ENCODE results near the gene FAM53A. TPM values are rescaled to one million over a fixed set of nuclear protein-coding genes. Genes with fewer than 3 reads are reported as not detected.
A peak's percentile ranks its signal among the peaks of the same experiment; 100 is the strongest.

The FAM53A gene
- total and polyA plus RNA-seq, 2 of the 13 experiments (the other 11 are each of a cell fraction or from before 2014, with no cell fraction given) = 0.48 to 1.1 TPM

DNA sequence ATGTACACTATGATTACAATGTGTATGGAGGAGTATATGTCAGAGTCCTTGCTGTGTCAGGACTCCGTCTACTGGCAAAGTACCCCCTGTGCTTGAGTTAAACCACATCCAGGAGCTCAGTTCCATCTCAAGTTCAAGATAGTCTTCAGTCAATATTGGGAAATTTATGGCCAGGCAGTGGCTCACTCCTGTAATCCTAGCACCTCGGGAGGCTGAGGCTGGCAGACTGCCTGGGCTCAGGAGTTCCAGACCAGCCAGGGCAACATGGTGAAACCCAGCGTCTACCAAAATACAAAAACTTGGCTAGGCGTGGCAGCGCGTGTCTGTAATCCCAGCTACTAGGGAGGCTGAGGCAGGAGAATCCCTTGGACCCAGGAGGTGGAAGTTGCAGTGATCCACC, 22.2 kb upstream of the FAM53A start (continued):
- TF ChIP-seq, protein P1, sequence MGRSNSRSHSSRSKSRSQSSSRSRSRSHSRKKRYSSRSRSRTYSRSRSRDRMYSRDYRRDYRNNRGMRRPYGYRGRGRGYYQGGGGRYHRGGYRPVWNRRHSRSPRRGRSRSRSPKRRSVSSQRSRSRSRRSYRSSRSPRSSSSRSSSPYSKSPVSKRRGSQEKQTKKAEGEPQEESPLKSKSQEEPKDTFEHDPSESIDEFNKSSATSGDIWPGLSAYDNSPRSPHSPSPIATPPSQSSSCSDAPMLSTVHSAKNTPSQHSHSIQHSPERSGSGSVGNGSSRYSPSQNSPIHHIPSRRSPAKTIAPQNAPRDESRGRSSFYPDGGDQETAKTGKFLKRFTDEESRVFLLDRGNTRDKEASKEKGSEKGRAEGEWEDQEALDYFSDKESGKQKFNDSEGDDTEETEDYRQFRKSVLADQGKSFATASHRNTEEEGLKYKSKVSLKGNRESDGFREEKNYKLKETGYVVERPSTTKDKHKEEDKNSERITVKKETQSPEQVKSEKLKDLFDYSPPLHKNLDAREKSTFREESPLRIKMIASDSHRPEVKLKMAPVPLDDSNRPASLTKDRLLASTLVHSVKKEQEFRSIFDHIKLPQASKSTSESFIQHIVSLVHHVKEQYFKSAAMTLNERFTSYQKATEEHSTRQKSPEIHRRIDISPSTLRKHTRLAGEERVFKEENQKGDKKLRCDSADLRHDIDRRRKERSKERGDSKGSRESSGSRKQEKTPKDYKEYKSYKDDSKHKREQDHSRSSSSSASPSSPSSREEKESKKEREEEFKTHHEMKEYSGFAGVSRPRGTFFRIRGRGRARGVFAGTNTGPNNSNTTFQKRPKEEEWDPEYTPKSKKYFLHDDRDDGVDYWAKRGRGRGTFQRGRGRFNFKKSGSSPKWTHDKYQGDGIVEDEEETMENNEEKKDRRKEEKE (IDR thresholded peaks at IDR 0.05) = no peak
- TF ChIP-seq, protein P2, sequence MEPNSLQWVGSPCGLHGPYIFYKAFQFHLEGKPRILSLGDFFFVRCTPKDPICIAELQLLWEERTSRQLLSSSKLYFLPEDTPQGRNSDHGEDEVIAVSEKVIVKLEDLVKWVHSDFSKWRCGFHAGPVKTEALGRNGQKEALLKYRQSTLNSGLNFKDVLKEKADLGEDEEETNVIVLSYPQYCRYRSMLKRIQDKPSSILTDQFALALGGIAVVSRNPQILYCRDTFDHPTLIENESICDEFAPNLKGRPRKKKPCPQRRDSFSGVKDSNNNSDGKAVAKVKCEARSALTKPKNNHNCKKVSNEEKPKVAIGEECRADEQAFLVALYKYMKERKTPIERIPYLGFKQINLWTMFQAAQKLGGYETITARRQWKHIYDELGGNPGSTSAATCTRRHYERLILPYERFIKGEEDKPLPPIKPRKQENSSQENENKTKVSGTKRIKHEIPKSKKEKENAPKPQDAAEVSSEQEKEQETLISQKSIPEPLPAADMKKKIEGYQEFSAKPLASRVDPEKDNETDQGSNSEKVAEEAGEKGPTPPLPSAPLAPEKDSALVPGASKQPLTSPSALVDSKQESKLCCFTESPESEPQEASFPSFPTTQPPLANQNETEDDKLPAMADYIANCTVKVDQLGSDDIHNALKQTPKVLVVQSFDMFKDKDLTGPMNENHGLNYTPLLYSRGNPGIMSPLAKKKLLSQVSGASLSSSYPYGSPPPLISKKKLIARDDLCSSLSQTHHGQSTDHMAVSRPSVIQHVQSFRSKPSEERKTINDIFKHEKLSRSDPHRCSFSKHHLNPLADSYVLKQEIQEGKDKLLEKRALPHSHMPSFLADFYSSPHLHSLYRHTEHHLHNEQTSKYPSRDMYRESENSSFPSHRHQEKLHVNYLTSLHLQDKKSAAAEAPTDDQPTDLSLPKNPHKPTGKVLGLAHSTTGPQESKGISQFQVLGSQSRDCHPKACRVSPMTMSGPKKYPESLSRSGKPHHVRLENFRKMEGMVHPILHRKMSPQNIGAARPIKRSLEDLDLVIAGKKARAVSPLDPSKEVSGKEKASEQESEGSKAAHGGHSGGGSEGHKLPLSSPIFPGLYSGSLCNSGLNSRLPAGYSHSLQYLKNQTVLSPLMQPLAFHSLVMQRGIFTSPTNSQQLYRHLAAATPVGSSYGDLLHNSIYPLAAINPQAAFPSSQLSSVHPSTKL (CRISPR knock-in tag; IDR thresholded peaks at IDR 0.05) = no peak
- TF ChIP-seq PHF20 (CRISPR knock-in tag; IDR thresholded peaks at IDR 0.05) (no peak), ZNF883 (CRISPR knock-in tag; IDR thresholded peaks at IDR 0.05; ENCODE audit: not compliant biosample characterization) (no peak)

DNA sequence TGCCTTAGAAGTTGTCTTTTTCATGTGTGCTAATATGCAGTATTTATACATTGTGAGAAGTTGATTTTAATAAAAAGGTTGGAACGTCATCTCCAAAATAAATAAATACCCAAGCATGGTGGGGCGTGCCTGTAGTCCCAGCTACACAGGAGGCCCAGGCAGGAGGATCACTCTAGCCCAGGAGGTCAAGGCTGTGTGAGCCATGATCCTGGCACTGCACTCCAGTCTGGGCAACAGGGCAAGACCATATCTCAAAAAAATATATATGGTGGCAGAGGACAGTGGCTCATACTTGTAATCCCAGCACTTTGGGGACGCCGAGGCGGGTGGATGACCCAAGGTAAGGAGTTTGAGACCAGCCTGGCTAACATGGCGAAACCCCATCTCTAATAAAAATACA, 21.6 kb upstream of the FAM53A start:
- DNase-seq (ENCODE audit: low spot score) (no peak), FAIRE-seq (no peak), ATAC-seq (no peak)
- no TSS peak for BruUV-seq (replicated peaks)
- peaks cover 77% of the 10 kb centered on the region for H3K79me2 ChIP-seq (ENCODE audit: insufficient read depth, low read length)
- 100% methylated on average over 6 of the region's 6 CpGs for WGBS (ENCODE audit: low lambda C conversion rate)
- H3K27me3 ChIP-seq (ENCODE audit: control insufficient read depth in 1 of 2, insufficient read depth in 2 of 2, low read length in 2 of 2) = no peaks in the 10 kb centered on the region
- peaks cover 44% of the 10 kb centered on the region for H3K4me1 ChIP-seq (ENCODE audit: insufficient read depth, low read length)
- H3K27ac ChIP-seq (ENCODE audit: extremely low read length, insufficient read depth, low read length) = no peak overlapping the region
- no peak overlapping the region for H3K4me3 ChIP-seq (replicated peaks in 1 of 3; ENCODE audit: insufficient read depth in 1 of 3, low read depth in 2 of 3, low read length in 3 of 3)
- peaks cover 11 to 43% of the 10 kb centered on the region in 2 experiments for H3K36me3 ChIP-seq (replicated peaks in 1 of 2; ENCODE audit: control insufficient read depth in 1 of 2, insufficient read depth in 2 of 2, low read length in 2 of 2)
- H3K9ac ChIP-seq (ENCODE audit: insufficient read depth, low read depth, low read length) = no peak overlapping the region
- in situ Hi-C loops (cut with HindIII; ENCODE audit: extremely low pct_ligation_motif_present, low pct_unique_long_range_greater_than_20kb) (no loop called here), intact Hi-C loops (cut with micrococcal nuclease; ENCODE audit: unreplicated experiment) (no loop called here)
- H3K9me3 ChIP-seq (ENCODE audit: low read length) = no peaks in the 10 kb centered on the region
- H4K20me1 ChIP-seq (ENCODE audit: insufficient read depth, low read length) = peaks cover 6% of the 10 kb centered on the region; the same call in 1 of the 2 replicates
- POLR2A ChIA-PET = no interaction called here
- no peak overlapping the region for H3K4me2 ChIP-seq (ENCODE audit: low read depth, low read length)
- CTCF ChIA-PET (ENCODE audit: low intra/inter-chr PET ratio, low total read pairs) = no interaction called here
- H2AFZ ChIP-seq (ENCODE audit: low read length) = no peak overlapping the region
- no peak for TF ChIP-seq NFIC (IDR thresholded peaks at IDR 0.05; ENCODE audit: low read length)
- no peak for TF ChIP-seq NFE2L2 (IDR thresholded peaks at IDR 0.05; ENCODE audit: low read length)
- TF ChIP-seq, protein P3, sequence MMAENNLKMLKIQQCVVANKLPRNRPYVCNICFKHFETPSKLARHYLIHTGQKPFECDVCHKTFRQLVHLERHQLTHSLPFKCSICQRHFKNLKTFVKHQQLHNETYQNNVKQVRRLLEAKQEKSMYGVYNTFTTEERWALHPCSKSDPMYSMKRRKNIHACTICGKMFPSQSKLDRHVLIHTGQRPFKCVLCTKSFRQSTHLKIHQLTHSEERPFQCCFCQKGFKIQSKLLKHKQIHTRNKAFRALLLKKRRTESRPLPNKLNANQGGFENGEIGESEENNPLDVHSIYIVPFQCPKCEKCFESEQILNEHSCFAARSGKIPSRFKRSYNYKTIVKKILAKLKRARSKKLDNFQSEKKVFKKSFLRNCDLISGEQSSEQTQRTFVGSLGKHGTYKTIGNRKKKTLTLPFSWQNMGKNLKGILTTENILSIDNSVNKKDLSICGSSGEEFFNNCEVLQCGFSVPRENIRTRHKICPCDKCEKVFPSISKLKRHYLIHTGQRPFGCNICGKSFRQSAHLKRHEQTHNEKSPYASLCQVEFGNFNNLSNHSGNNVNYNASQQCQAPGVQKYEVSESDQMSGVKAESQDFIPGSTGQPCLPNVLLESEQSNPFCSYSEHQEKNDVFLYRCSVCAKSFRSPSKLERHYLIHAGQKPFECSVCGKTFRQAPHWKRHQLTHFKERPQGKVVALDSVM (CRISPR knock-in tag; IDR thresholded peaks at IDR 0.05) = peak; percentile 55; the same call in 1 of the 2 replicates
- TF ChIP-seq HMGA1 (CRISPR knock-in tag; conservative IDR thresholded peaks at IDR 0.05) = no peak
- TF ChIP-seq, protein P4, sequence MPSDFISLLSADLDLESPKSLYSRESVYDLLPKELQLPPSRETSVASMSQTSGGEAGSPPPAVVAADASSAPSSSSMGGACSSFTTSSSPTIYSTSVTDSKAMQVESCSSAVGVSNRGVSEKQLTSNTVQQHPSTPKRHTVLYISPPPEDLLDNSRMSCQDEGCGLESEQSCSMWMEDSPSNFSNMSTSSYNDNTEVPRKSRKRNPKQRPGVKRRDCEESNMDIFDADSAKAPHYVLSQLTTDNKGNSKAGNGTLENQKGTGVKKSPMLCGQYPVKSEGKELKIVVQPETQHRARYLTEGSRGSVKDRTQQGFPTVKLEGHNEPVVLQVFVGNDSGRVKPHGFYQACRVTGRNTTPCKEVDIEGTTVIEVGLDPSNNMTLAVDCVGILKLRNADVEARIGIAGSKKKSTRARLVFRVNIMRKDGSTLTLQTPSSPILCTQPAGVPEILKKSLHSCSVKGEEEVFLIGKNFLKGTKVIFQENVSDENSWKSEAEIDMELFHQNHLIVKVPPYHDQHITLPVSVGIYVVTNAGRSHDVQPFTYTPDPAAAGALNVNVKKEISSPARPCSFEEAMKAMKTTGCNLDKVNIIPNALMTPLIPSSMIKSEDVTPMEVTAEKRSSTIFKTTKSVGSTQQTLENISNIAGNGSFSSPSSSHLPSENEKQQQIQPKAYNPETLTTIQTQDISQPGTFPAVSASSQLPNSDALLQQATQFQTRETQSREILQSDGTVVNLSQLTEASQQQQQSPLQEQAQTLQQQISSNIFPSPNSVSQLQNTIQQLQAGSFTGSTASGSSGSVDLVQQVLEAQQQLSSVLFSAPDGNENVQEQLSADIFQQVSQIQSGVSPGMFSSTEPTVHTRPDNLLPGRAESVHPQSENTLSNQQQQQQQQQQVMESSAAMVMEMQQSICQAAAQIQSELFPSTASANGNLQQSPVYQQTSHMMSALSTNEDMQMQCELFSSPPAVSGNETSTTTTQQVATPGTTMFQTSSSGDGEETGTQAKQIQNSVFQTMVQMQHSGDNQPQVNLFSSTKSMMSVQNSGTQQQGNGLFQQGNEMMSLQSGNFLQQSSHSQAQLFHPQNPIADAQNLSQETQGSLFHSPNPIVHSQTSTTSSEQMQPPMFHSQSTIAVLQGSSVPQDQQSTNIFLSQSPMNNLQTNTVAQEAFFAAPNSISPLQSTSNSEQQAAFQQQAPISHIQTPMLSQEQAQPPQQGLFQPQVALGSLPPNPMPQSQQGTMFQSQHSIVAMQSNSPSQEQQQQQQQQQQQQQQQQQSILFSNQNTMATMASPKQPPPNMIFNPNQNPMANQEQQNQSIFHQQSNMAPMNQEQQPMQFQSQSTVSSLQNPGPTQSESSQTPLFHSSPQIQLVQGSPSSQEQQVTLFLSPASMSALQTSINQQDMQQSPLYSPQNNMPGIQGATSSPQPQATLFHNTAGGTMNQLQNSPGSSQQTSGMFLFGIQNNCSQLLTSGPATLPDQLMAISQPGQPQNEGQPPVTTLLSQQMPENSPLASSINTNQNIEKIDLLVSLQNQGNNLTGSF (CRISPR knock-in tag; IDR thresholded peaks at IDR 0.05) = no peak

Measured in HepG2 (cell line).